ENCODE data around the gene L3MBTL1. TPM values are rescaled to one million over a fixed set of nuclear protein-coding genes. Genes with fewer than 3 reads are reported as not detected.

L3MBTL1 gene
- total RNA-seq, 1 donor from 2014 or later, result 13.1 TPM

- intact Hi-C loops (cut with DNase I), result no loop called here
These were observed 40.9 kb downstream of the L3MBTL1 start for GRCh38 chr20:43548273-43548880.

DNA sequence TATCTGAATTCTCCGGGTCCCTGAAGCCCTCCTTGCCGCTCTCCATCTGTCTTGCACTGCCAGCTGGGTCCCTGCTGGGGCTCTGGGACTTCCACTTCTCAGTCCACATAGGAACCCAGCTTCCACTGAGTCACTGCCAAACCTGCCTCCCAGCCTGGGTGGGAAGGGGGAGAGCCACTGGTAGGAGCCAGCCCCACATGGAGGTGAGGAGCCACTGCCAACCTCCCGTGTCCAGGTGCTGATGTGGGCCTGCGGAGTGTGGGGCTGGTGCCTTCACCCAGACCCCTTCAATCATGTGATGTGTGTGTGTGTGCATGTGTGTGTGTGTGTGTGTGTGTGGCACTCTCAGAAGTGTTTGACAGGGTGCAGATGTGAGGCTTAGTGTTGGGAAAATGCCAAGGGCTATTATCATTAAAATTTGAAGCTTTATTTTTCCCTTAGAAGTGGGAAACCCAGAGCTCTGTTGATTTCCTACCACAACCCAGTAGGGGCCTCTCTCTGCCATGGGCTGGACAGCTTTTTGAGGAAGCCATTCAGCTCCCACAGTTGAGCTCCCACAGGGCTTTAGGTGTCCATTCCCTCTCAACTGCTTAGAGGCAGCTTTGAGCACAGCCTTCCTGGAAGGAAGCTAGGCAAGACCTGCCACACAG, 42.0 kb downstream of the L3MBTL1 start:
- Histone ChIP-seq H3K36me3 (no peaks in the 10 kb centered on the region), H3K4me1 (no peaks in the 10 kb centered on the region), H3K9me3 (no peaks in the 10 kb centered on the region), H3K27ac (no peak overlapping the region), H3K27me3 (no peaks in the 10 kb centered on the region), H3K4me3 (no peak overlapping the region)
- intact Hi-C loops (cut with DNase I), result no loop called here
- TF ChIP-seq, protein P1, sequence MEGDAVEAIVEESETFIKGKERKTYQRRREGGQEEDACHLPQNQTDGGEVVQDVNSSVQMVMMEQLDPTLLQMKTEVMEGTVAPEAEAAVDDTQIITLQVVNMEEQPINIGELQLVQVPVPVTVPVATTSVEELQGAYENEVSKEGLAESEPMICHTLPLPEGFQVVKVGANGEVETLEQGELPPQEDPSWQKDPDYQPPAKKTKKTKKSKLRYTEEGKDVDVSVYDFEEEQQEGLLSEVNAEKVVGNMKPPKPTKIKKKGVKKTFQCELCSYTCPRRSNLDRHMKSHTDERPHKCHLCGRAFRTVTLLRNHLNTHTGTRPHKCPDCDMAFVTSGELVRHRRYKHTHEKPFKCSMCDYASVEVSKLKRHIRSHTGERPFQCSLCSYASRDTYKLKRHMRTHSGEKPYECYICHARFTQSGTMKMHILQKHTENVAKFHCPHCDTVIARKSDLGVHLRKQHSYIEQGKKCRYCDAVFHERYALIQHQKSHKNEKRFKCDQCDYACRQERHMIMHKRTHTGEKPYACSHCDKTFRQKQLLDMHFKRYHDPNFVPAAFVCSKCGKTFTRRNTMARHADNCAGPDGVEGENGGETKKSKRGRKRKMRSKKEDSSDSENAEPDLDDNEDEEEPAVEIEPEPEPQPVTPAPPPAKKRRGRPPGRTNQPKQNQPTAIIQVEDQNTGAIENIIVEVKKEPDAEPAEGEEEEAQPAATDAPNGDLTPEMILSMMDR (IDR thresholded peaks at IDR 0.05), result no peak
- no peak for DNase-seq (ENCODE audit: low spot score in 2 of 2)

More at GRCh38 chr20:43548273-43548880, 40.9 kb downstream of the L3MBTL1 start:
- Histone ChIP-seq H3K36me3 (no peaks in the 10 kb centered on the region), H3K9me3 (no peaks in the 10 kb centered on the region), H3K4me3 (no peak overlapping the region), H3K4me1 (no peaks in the 10 kb centered on the region), H3K27me3 (no peaks in the 10 kb centered on the region), H3K27ac (no peak overlapping the region)
- no peak for DNase-seq (ENCODE audit: low spot score in 2 of 2)
- TF ChIP-seq, protein P1 (IDR thresholded peaks at IDR 0.05), result no peak

DNA sequence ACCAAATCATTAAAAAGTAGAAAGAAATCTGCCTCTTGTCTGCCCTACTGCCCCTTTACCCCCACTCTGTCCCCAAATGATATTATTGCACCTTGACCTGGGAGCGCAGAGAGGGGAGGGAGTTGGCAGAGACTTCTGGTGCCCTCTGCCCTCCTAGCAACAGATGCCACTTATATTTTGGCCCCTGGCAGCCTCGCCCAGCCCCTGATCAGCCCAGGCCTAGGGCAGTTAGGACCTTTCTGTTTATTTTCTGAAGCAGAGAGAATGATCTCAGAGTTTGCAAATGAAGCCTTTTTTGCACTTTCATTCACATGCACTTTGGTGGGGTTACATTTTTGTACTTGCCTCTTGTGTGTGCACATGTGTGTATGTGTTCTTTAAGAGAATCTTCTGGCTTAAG, 43.0 kb downstream of the L3MBTL1 start:
- H3K36me3 ChIP-seq, result no peaks in the 10 kb centered on the region
- H3K4me3 ChIP-seq, result no peak overlapping the region
- intact Hi-C loops (cut with DNase I), result no loop called here
- H3K9me3 ChIP-seq, result no peaks in the 10 kb centered on the region
- H3K27me3 ChIP-seq, result no peaks in the 10 kb centered on the region
- H3K4me1 ChIP-seq, result no peaks in the 10 kb centered on the region
- DNase-seq (ENCODE audit: low spot score in 2 of 2), result no peak
- TF ChIP-seq, protein P1 (IDR thresholded peaks at IDR 0.05), result no peak
- H3K27ac ChIP-seq, result no peak overlapping the region

- no peaks in the 10 kb centered on the region for H3K36me3 ChIP-seq
- no peaks in the 10 kb centered on the region for H3K4me1 ChIP-seq
- H3K4me3 ChIP-seq, result no peak overlapping the region
- DNase-seq (ENCODE audit: low spot score in 2 of 2), result no peak
- intact Hi-C loops (cut with DNase I), result no loop called here
- no peaks in the 10 kb centered on the region for H3K27me3 ChIP-seq
- no peak overlapping the region for H3K27ac ChIP-seq
- no peaks in the 10 kb centered on the region for H3K9me3 ChIP-seq
- TF ChIP-seq, protein P1 (IDR thresholded peaks at IDR 0.05), result no peak
These were observed 46.9 kb downstream of the L3MBTL1 start for GRCh38 chr20:43554369-43554768.

DNA sequence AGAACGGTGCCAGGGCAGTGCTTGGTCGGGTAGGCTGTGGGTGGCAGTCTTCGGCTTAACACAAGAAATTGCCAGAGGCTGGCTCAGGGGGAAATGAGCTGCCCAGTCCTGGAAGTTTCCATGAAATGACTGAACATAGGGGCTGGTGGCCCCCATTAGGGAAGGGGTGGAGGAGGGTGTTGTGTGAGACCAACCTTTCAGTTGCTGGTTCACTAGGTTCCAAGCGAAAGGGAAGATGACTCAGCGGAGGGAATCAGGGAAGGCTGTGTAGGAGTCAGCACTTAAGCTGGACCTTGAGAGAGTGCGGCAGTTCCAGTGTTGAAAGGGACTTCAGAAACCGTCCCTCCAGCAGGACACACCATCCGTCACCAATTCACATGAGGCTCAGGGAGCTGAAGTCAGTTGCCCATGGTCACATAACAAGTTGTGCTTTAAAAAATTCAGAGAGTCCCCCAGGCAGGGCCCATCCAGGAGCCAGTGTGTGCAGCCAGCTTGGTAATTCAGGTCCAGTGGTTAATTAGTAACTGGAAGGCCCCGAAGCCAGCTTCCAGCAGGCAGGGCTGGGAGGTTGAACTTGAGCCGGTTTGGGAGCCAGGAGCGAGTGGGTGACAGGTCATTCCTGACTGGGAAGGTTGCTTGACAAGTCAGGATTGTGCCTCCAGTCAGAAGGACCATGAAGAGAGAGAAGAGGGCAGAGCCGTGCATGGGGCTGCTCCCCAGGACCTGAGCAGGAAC, 51.1 kb downstream of the L3MBTL1 start, which contains the start of gene SGK2:
Gene SGK2 (plus strand): TSS at position 616 of the 735 bp plus-strand sequence. CDS start 7,469 bp downstream, outside the sequence.
- intact Hi-C loops (cut with DNase I), result no loop called here
- no peak for DNase-seq (ENCODE audit: low spot score in 2 of 2)
- H3K27me3 ChIP-seq, result no peaks in the 10 kb centered on the region
- H3K4me1 ChIP-seq, result no peaks in the 10 kb centered on the region
- no peak within 1 kb of the TSS for H3K4me3 ChIP-seq
- TF ChIP-seq, protein P1 (IDR thresholded peaks at IDR 0.05), result no peak
- H3K9me3 ChIP-seq, result no peaks in the 10 kb centered on the region
- no peaks in the 10 kb centered on the region for H3K36me3 ChIP-seq
- no peak within 1 kb of the TSS for H3K27ac ChIP-seq
